GM12878 (cell line): Measurements from ENCODE around the gene ACADL. TPM values are rescaled to one million over a fixed set of nuclear protein-coding genes. Genes with fewer than 3 reads are reported as not detected.

Source experiments
- ATAC-seq: fragments of 200-7000 bp; cut with Tn5 transposase; 3 replicates; pipeline ENCODE4 v1.9.1; 2020; ENCODE audit warnings: mild to moderate bottlenecking, moderate library complexity
- BruUV-seq: library from RNA; stranded (reverse); fragments of 400-500 nt; replicated peaks from 2 replicates; lab custom pipeline; 2021; lab: Mats Ljungman, UMichigan
- CTCF ChIA-PET: fragments of 300-600 bp; sonication (Branson Sonifier 250); formaldehyde crosslinking; extraction: SDS; loops from one replicate; lab custom pipeline; 2021; ENCODE audit warnings: inconsistent platforms; lab: Yijun Ruan, JAX
- POLR2A ChIA-PET: fragments of 350-600 bp; formaldehyde crosslinking; extraction: SDS; loops from one replicate; lab custom pipeline; 2021; ENCODE audit warnings: inconsistent platforms; lab: Charles Lee
- RAD21 ChIA-PET: fragments of 300-600 bp; sonication (Branson Sonifier 250); formaldehyde crosslinking; loops from one replicate; lab custom pipeline; 2023; ENCODE audit warnings: antibody characterized with exemption; ENCODE audit not compliant: unreplicated experiment; lab: Charles Lee
- SMC1A ChIA-PET: fragments of 300-600 bp; sonication (Branson Sonifier 250); formaldehyde crosslinking; loops from one replicate; lab custom pipeline; 2023; ENCODE audit not compliant: unreplicated experiment, uncharacterized antibody; lab: Charles Lee
- DNase-seq: peaks from one replicate; pipeline ENCODE4 v3.0.0-alpha.2; 2011; ENCODE audit warnings: low read depth, low spot score
- FAIRE-seq: peaks from 3 replicates; lab custom pipeline; 2011; peaks lifted over from hg19 to GRCh38; lab: Jason Lieb, UNC
- H2AFZ ChIP-seq: 2 replicates; pipeline ENCODE4 v1.6.0; 2011; ENCODE audit warnings: low read depth, low read length, control low read depth; ENCODE audit not compliant: control insufficient read depth
- H3K27ac ChIP-seq: 2 replicates; pipeline ENCODE4 v1.5.1; 2011; ENCODE audit warnings: control low read depth; ENCODE audit not compliant: control insufficient read depth, insufficient read depth
- H3K27me3 ChIP-seq, 2 experiments: replicated peaks in 1 of 2; 2 replicates each; pipeline versions ENCODE4 v1.6.0 to v1.6.1; 2011; ENCODE audit warnings: low read length in 1 of 2; ENCODE audit not compliant: control insufficient read depth in 2 of 2, insufficient read depth in 2 of 2
- H3K36me3 ChIP-seq, 2 experiments: 2 replicates each; pipeline ENCODE4 v1.5.1; 2011; ENCODE audit warnings: low read length in 1 of 2; ENCODE audit not compliant: control insufficient read depth in 2 of 2, insufficient read depth in 2 of 2
- H3K4me1 ChIP-seq: 2 replicates; pipeline ENCODE4 v1.6.1; 2011; ENCODE audit warnings: mild to moderate bottlenecking, low read length, moderate library complexity, mixed read lengths; ENCODE audit not compliant: control insufficient read depth, insufficient read depth
- H3K4me2 ChIP-seq: 2 replicates; pipeline ENCODE4 v1.6.0; 2011; ENCODE audit warnings: control low read depth; ENCODE audit not compliant: control insufficient read depth, insufficient read depth
- H3K4me3 ChIP-seq: fragments of 200-600 bp; sonication (generic); 2 replicates; pipeline ENCODE4 v1.5.1; 2016
- H3K79me2 ChIP-seq: 2 replicates; pipeline ENCODE4 v1.6.0; 2011; ENCODE audit warnings: low read length; ENCODE audit not compliant: control insufficient read depth, insufficient read depth
- H3K9ac ChIP-seq: 2 replicates; pipeline ENCODE4 v1.8.0; 2011; ENCODE audit warnings: low read length, control low read depth, mixed read lengths; ENCODE audit not compliant: control insufficient read depth, insufficient read depth
- H3K9me3 ChIP-seq: replicated peaks from 3 replicates; pipeline ENCODE4 v1.5.1; 2011; ENCODE audit warnings: mild to moderate bottlenecking, low read length; ENCODE audit not compliant: control insufficient read depth, insufficient read depth
- H4K20me1 ChIP-seq: 2 replicates; pipeline ENCODE4 v1.6.0; 2011; ENCODE audit not compliant: control insufficient read depth, insufficient read depth
- PAX5 ChIP-seq: IDR thresholded peaks from 2 replicates; pipeline ENCODE4 v1.6.1; 2011; ENCODE audit warnings: low read depth, low read length, borderline replicate concordance
- RELB ChIP-seq: fragments of 450-650 bp; IDR thresholded peaks from 2 replicates; pipeline ENCODE4 v1.6.1; 2017; ENCODE audit warnings: low read depth, mild to moderate bottlenecking, moderate library complexity
- TAF1 ChIP-seq: IDR thresholded peaks from 2 replicates; pipeline ENCODE4 v1.6.1; 2011; ENCODE audit warnings: mild to moderate bottlenecking, low read depth, low read length, borderline replicate concordance
- ZNF217 ChIP-seq: fragments of 450-650 bp; IDR thresholded peaks from 2 replicates; pipeline ENCODE4 v1.6.1; 2017; ENCODE audit warnings: antibody characterized with exemption, mild to moderate bottlenecking
- WGBS: methylation state at CpG from one replicate; pipeline ENCODE4 v1.1.6; 2016; ENCODE audit warnings: low lambda C conversion rate; ENCODE audit not compliant: insufficient replicate concordance, insufficient coverage; ENCODE audit errors: missing lambda C conversion rate; 5-methylcytosine and 5-hydroxymethylcytosine counted together
- in situ Hi-C: fragments of 300-500 bp; cut with MboI; formaldehyde crosslinking; loops from 9 replicates; pipeline ENCODE4 v1.14.3; 2018; ENCODE audit warnings: mixed read lengths
- intact Hi-C: fragments of 100-400 bp; cut with micrococcal nuclease; formaldehyde crosslinking; loops from one replicate; pipeline ENCODE4 v1.14.2; 2022; ENCODE audit not compliant: unreplicated experiment
- polyA plus RNA-seq, 11 experiments: library from polyadenylated mRNA; depleted of rRNA in 4 of 11; unstranded in 6 of 11; stranded (reverse) in 5 of 11; fragments of >200 nt; fragmentation: Nextera tagmentation in 4 of 11; fragmentation: Illumina TruSeq in 1 of 11; extraction: Ambion mirVana in 4 of 11; extraction: Trizol in 1 of 11; gene quantifications; 1 replicate in 1 of 11; 2 replicates in 10 of 11; pipeline versions ENCODE4 v1.2.1 to v1.2.3, GENCODE V29; 2011 to 2016; ENCODE audit warnings: inconsistent platforms in 2 of 11, missing spikeins in 2 of 11, low read depth in 1 of 11
- total RNA-seq, 4 experiments: library from RNA; depleted of rRNA in 3 of 4; stranded (reverse); fragments of >200 nt in 3 of 4; fragmentation: Illumina TruSeq in 1 of 4; extraction: Trizol in 1 of 4; gene quantifications; 2 replicates each; pipeline versions ENCODE4 v1.2.1 to v1.2.3, GENCODE V29; 2013 to 2021
- TF ChIP-seq, protein P1 (sequence below): IDR thresholded peaks from 2 replicates; pipeline ENCODE4 v1.6.1; 2012; ENCODE audit warnings: improper control_type of control experiment, low read depth, low read length; ENCODE audit not compliant: insufficient replicate concordance

ACADL gene
- total and polyA plus RNA-seq, 10 of the 15 experiments (the other 5 are each of a cell fraction or from before 2014, with no cell fraction given): not detected

GRCh38 chr2:210199854-210200253, 25.4 kb downstream of the ACADL start:
- intact Hi-C loops (loop anchor here (1.0 to 10.0 kb wide), 4 partner anchors 223 to 1803 kb away; no protein-coding TSS in a partner anchor), in situ Hi-C loops (loop anchor here (5.0 to 25.0 kb wide), 4 partner anchors 128 to 1813 kb away; no protein-coding TSS in a partner anchor)
- TF ChIP-seq TAF1: no peak
- no peak for TF ChIP-seq PAX5
- TF ChIP-seq, protein P1, sequence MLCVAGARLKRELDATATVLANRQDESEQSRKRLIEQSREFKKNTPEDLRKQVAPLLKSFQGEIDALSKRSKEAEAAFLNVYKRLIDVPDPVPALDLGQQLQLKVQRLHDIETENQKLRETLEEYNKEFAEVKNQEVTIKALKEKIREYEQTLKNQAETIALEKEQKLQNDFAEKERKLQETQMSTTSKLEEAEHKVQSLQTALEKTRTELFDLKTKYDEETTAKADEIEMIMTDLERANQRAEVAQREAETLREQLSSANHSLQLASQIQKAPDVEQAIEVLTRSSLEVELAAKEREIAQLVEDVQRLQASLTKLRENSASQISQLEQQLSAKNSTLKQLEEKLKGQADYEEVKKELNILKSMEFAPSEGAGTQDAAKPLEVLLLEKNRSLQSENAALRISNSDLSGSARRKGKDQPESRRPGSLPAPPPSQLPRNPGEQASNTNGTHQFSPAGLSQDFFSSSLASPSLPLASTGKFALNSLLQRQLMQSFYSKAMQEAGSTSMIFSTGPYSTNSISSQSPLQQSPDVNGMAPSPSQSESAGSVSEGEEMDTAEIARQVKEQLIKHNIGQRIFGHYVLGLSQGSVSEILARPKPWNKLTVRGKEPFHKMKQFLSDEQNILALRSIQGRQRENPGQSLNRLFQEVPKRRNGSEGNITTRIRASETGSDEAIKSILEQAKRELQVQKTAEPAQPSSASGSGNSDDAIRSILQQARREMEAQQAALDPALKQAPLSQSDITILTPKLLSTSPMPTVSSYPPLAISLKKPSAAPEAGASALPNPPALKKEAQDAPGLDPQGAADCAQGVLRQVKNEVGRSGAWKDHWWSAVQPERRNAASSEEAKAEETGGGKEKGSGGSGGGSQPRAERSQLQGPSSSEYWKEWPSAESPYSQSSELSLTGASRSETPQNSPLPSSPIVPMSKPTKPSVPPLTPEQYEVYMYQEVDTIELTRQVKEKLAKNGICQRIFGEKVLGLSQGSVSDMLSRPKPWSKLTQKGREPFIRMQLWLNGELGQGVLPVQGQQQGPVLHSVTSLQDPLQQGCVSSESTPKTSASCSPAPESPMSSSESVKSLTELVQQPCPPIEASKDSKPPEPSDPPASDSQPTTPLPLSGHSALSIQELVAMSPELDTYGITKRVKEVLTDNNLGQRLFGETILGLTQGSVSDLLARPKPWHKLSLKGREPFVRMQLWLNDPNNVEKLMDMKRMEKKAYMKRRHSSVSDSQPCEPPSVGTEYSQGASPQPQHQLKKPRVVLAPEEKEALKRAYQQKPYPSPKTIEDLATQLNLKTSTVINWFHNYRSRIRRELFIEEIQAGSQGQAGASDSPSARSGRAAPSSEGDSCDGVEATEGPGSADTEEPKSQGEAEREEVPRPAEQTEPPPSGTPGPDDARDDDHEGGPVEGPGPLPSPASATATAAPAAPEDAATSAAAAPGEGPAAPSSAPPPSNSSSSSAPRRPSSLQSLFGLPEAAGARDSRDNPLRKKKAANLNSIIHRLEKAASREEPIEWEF: no peak
- TF ChIP-seq ZNF217: no peak
- TF ChIP-seq RELB: no peak
- no peaks in the 10 kb centered on the region for H3K79me2 ChIP-seq
- no peaks in the 10 kb centered on the region for H3K4me1 ChIP-seq
- ChIA-PET CTCF (interaction anchor here (0.6 to 2.9 kb wide), 9 partner anchors 25 to 865 kb away, joined by 3 to 40 read pairs (median 4); partner anchors contain the start of gene ACADL), RAD21 (no interaction called here), SMC1A (interaction anchor here (1.1 to 2.0 kb wide), 3 partner anchors 19 to 238 kb away, joined by 3 to 13 read pairs (median 5); no protein-coding TSS in a partner anchor), POLR2A (no interaction called here)
- H3K27ac ChIP-seq: no peak overlapping the region
- 11% methylated on average over 3 of the region's 3 CpGs for WGBS
- H3K9me3 ChIP-seq: no peaks in the 10 kb centered on the region
- no peak for ATAC-seq
- no peak overlapping the region for H3K4me3 ChIP-seq
- no peak for DNase-seq
- H3K36me3 ChIP-seq: no peaks in the 10 kb centered on the region
- no peak overlapping the region for H3K9ac ChIP-seq
- no peaks in the 10 kb centered on the region for H4K20me1 ChIP-seq
- H2AFZ ChIP-seq: no peak overlapping the region
- no peak overlapping the region for H3K4me2 ChIP-seq
- H3K27me3 ChIP-seq: no peaks in the 10 kb centered on the region; a peak in 1 of 4 replicates
- FAIRE-seq: no peak
- BruUV-seq: no TSS peak
